ENCODE data around the gene UNC79. TPM values are rescaled to one million over a fixed set of nuclear protein-coding genes. Genes with fewer than 3 reads are reported as not detected.

The UNC79 gene
- total RNA-seq, 1 donor from 2014 or later = 0.10 TPM

DNA sequence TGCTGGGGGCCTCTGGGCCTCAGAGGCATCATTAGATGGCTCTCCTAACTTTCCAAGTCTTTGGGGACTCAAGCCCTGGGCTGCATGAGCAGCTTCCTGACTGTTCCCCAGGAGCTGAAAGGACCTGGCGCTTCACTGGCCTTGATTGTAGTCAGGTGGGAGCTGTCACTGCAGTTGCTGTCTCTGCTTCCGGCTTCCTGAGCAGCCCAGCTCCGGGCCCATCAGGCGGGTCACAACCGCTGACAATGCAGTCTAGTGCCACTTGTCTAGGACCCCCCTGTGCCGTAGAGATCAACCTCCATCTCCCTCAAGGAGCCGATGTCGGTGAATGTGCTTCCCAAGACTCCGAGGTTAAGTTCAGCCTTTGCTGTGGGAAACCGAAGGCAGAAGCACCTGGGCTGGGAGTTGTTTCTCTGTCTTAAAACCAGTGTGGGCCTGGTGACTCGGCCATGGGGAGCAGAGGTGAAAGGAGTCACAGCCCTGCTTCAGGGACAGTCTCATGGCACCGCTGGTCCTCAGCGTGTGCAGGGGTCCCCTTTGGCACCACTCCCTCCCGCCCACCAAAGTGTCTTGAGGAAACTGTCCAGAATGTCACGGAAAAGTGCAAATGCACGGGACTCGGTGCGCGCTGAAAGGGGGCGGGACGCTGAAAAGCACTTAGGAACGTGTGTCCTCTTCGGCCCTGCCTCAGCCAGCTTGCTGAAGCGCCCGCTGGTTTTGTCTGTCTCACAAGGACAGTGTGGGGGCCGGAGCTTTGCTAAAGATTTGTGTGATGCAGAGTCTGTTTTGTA, 312.7 kb downstream of the UNC79 start:
- Mint-ChIP-seq H3K4me3 (ENCODE audit: unreplicated experiment) (no peak overlapping the region), H3K27ac (ENCODE audit: unreplicated experiment) (no peak overlapping the region), H3K9me3 (ENCODE audit: low read depth) (no peaks in the 10 kb centered on the region), H3K27me3 (ENCODE audit: low read depth) (peaks cover 19% of the 10 kb centered on the region), H3K4me1 (ENCODE audit: low read depth) (no peaks in the 10 kb centered on the region), H3K36me3 (ENCODE audit: low read depth) (no peaks in the 10 kb centered on the region)
- TF ChIP-seq, protein P1, sequence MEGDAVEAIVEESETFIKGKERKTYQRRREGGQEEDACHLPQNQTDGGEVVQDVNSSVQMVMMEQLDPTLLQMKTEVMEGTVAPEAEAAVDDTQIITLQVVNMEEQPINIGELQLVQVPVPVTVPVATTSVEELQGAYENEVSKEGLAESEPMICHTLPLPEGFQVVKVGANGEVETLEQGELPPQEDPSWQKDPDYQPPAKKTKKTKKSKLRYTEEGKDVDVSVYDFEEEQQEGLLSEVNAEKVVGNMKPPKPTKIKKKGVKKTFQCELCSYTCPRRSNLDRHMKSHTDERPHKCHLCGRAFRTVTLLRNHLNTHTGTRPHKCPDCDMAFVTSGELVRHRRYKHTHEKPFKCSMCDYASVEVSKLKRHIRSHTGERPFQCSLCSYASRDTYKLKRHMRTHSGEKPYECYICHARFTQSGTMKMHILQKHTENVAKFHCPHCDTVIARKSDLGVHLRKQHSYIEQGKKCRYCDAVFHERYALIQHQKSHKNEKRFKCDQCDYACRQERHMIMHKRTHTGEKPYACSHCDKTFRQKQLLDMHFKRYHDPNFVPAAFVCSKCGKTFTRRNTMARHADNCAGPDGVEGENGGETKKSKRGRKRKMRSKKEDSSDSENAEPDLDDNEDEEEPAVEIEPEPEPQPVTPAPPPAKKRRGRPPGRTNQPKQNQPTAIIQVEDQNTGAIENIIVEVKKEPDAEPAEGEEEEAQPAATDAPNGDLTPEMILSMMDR (IDR thresholded peaks at IDR 0.05) = no peak
- no peak for DNase-seq (ENCODE audit: low spot score)

DNA sequence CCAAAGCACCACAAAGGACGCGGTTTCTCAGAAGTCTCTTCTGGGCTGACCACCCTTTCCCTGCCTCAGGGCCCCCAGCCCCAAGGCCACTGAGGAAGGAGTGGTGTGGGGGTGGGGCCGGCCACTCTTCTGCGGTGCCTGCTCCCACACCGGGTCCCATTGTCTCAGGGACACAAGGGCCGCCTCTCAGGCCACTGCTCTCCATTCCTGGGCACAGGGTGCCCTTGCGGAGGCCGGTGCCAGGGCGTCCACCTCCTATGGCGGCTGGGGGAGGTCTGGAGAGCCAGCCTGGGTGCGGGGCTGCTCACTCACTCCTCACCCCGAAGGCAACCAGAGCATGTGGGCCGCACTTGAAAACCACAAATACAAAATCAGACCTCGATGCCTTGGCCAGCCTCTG, 313.4 kb downstream of the UNC79 start:
- Mint-ChIP-seq H3K9me3 (ENCODE audit: low read depth) (no peaks in the 10 kb centered on the region), H3K4me1 (ENCODE audit: low read depth) (no peaks in the 10 kb centered on the region), H3K36me3 (ENCODE audit: low read depth) (no peaks in the 10 kb centered on the region), H3K27ac (ENCODE audit: unreplicated experiment) (no peak overlapping the region), H3K4me3 (ENCODE audit: unreplicated experiment) (no peak overlapping the region), H3K27me3 (ENCODE audit: low read depth) (peaks cover 16% of the 10 kb centered on the region)
- TF ChIP-seq, protein P1 (IDR thresholded peaks at IDR 0.05) = no peak
- DNase-seq (ENCODE audit: low spot score) = no peak

DNA sequence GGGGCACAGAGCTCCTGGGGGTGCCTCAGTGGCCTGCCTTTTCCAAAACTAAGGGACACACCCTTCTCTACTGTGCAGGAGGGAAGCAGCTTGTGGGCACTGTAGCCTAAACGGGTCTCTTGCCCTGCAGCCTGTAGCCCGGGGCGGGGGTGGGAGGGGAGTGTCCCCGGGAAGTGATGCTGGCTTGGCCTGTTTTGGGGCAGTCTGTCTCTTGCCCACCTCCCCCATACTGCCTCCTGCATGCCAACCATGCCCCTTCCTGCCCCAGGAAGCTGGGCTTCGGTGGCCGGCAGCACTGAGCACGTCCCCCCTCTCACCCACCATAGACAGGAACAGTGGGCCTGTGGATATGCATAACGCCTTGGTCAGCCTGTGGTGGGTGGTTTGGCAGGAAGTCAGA, 314.1 kb downstream of the UNC79 start:
- H3K9me3 Mint-ChIP-seq (ENCODE audit: low read depth) = no peaks in the 10 kb centered on the region
- H3K27me3 Mint-ChIP-seq (ENCODE audit: low read depth) = peaks cover 12% of the 10 kb centered on the region
- no peaks in the 10 kb centered on the region for H3K36me3 Mint-ChIP-seq (ENCODE audit: low read depth)

DNA sequence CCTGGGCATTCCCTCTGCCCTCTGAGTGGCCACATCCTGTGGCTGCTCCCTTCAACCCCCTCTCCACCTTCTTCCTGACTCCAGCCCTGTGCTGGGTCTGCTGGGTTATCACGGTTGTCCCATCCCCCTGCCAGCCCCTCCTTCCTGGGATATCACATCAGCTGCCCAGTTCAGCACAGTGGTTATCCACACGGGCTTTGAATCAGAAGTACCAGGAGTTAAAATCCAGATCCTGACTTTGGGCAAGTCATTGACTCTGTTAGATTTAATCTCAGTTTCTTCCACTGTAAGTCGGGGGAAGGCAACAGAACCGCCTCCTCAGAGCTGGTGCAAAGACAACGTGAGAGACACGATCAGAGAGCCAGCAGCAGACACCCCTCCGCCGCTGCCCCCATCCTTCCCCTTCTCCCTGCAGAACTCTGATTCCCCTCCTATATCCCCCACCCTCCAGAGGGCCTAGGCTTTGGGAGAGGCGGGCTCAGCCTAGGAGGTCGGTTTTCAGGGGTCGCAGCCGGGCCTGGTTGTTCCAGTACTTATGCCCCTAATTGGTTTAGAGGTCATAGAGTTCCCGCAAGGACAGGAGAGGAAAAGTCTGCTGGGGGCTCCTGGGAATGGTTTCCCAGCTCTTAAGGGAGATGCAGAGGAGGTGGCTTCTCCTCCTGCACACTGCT, 315.0 kb downstream of the UNC79 start:
- no peaks in the 10 kb centered on the region for H3K36me3 Mint-ChIP-seq (ENCODE audit: low read depth)
- H3K27me3 Mint-ChIP-seq (ENCODE audit: low read depth) = peaks cover 12% of the 10 kb centered on the region
- no peak overlapping the region for H3K27ac Mint-ChIP-seq (ENCODE audit: unreplicated experiment)
- H3K9me3 Mint-ChIP-seq (ENCODE audit: low read depth) = no peaks in the 10 kb centered on the region
- TF ChIP-seq, protein P1 (IDR thresholded peaks at IDR 0.05) = no peak
- H3K4me1 Mint-ChIP-seq (ENCODE audit: low read depth) = no peaks in the 10 kb centered on the region
- no peak overlapping the region for H3K4me3 Mint-ChIP-seq (ENCODE audit: unreplicated experiment)
- no peak for DNase-seq (ENCODE audit: low spot score)

More for the DNA sequence above, 314.1 kb downstream of the UNC79 start:
- Mint-ChIP-seq H3K4me1 (ENCODE audit: low read depth) (no peaks in the 10 kb centered on the region), H3K27ac (ENCODE audit: unreplicated experiment) (no peak overlapping the region), H3K4me3 (ENCODE audit: unreplicated experiment) (no peak overlapping the region)
- TF ChIP-seq, protein P1 (IDR thresholded peaks at IDR 0.05) = no peak
- no peak for DNase-seq (ENCODE audit: low spot score)

DNA sequence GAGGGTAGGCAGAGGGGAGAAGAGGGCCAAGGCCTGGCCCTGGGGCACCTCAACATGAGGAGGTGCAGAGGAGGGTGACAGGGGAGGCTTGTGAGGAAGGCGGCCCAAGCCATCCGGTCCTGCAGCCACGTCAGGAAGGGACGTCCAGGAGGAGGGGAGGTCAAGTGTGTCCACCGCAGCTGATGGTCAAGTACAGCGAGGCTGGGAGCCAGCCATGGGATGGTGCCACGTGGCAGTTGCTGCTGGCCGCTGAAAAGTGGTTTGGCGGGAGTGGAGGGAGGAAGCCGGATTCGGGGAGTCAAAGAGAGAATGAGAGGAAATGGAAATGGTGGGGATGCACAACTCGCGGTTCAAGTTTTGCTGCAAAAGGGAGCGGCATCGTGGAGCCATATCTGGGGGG, 316.4 kb downstream of the UNC79 start:
- Mint-ChIP-seq H3K4me1 (ENCODE audit: low read depth) (no peaks in the 10 kb centered on the region), H3K9me3 (ENCODE audit: low read depth) (no peaks in the 10 kb centered on the region), H3K4me3 (ENCODE audit: unreplicated experiment) (no peak overlapping the region), H3K27me3 (ENCODE audit: low read depth) (peaks cover 7% of the 10 kb centered on the region), H3K36me3 (ENCODE audit: low read depth) (no peaks in the 10 kb centered on the region), H3K27ac (ENCODE audit: unreplicated experiment) (no peak overlapping the region)
- DNase-seq (ENCODE audit: low spot score) = no peak
- TF ChIP-seq, protein P1 (IDR thresholded peaks at IDR 0.05) = no peak

Data from chondrocyte (in vitro differentiated cells).